Neuronal stem cell (in vitro differentiated cells): ENCODE results near the gene MALAT1.

ENCODE experiments used
- DNase-seq: peaks from one replicate; pipeline ENCODE4 v3.0.0-alpha.2; 2013; ENCODE audit warnings: low spot score
- H2AFZ ChIP-seq: one replicate; pipeline ENCODE4 v1.6.1; 2013; ENCODE audit warnings: mild to moderate bottlenecking, low read length, inconsistent platforms
- H2AK5ac ChIP-seq: 2 replicates; pipeline ENCODE4 v1.6.1; 2013; ENCODE audit warnings: low read depth, mild to moderate bottlenecking, inconsistent platforms, low read length, moderate library complexity, mixed read lengths
- H2BK120ac ChIP-seq: 2 replicates; pipeline ENCODE4 v1.6.1; 2013; ENCODE audit warnings: low read depth, mild to moderate bottlenecking, inconsistent platforms, low read length, moderate library complexity, mixed read lengths
- H2BK12ac ChIP-seq: one replicate; pipeline ENCODE4 v1.6.1; 2013; ENCODE audit warnings: low read length, inconsistent platforms
- H2BK15ac ChIP-seq: 2 replicates; pipeline ENCODE4 v1.6.1; 2013; ENCODE audit warnings: mild to moderate bottlenecking, low read length, inconsistent platforms, mixed read lengths
- H2BK5ac ChIP-seq: one replicate; pipeline ENCODE4 v1.6.1; 2013; ENCODE audit warnings: inconsistent platforms, mild to moderate bottlenecking, low read length, moderate library complexity
- H3K14ac ChIP-seq: one replicate; pipeline ENCODE4 v1.6.1; 2013; ENCODE audit warnings: low read length, inconsistent platforms
- H3K18ac ChIP-seq: 2 replicates; pipeline ENCODE4 v1.6.1; 2013; ENCODE audit warnings: low read length, inconsistent platforms
- H3K23ac ChIP-seq: 2 replicates; pipeline ENCODE4 v1.6.1; 2013; ENCODE audit warnings: low read depth, mild to moderate bottlenecking, mixed read lengths, low read length, inconsistent platforms; ENCODE audit not compliant: poor library complexity
- H3K27ac ChIP-seq: replicated peaks from 3 replicates; pipeline ENCODE4 v1.5.1; 2013; ENCODE audit warnings: low read length, inconsistent platforms
- H3K27me3 ChIP-seq, 3 experiments: 2 replicates each; pipeline ENCODE4 v1.6.1; 2013; ENCODE audit warnings: low read length in 3 of 3, mild to moderate bottlenecking in 2 of 3, inconsistent platforms in 1 of 3, low read depth in 1 of 3, mixed read lengths in 1 of 3, moderate library complexity in 1 of 3; ENCODE audit not compliant: control insufficient read depth in 3 of 3, insufficient read depth in 3 of 3
- H3K36me3 ChIP-seq, 2 donors: replicated peaks in 1 of 2; 2 replicates each; pipeline ENCODE4 v1.6.1; 2013; ENCODE audit warnings: low read length in 2 of 2; ENCODE audit not compliant: control insufficient read depth in 2 of 2, insufficient read depth in 2 of 2
- H3K4ac ChIP-seq: 2 replicates; pipeline ENCODE4 v1.6.1; 2013; ENCODE audit warnings: inconsistent platforms, mild to moderate bottlenecking, low read length, moderate library complexity
- H3K4me1 ChIP-seq, 2 donors: 1 replicate in 1 of 2; 2 replicates in 1 of 2; pipeline ENCODE4 v1.6.1; 2013; ENCODE audit warnings: low read length in 2 of 2, low read depth in 1 of 2; ENCODE audit not compliant: control insufficient read depth in 2 of 2, insufficient read depth in 1 of 2
- H3K4me2 ChIP-seq: one replicate; pipeline ENCODE4 v1.6.1; 2013; ENCODE audit warnings: mild to moderate bottlenecking, low read length, inconsistent platforms; ENCODE audit not compliant: insufficient read depth, poor library complexity, severe bottlenecking
- H3K4me3 ChIP-seq, 2 donors: 2 replicates each; pipeline ENCODE4 v1.5.1; 2013; ENCODE audit warnings: low read length in 2 of 2, mild to moderate bottlenecking in 2 of 2, inconsistent platforms in 1 of 2, moderate library complexity in 1 of 2
- H3K79me1 ChIP-seq: one replicate; pipeline ENCODE4 v1.6.1; 2013; ENCODE audit warnings: low read depth, mild to moderate bottlenecking, inconsistent platforms, low read length, moderate library complexity
- H3K9ac ChIP-seq: one replicate; pipeline ENCODE4 v1.6.1; 2013; ENCODE audit warnings: mild to moderate bottlenecking, low read depth, low read length, inconsistent platforms; ENCODE audit not compliant: poor library complexity
- H3K9me3 ChIP-seq, 2 donors: replicated peaks in 1 of 2; 2 replicates each; pipeline versions ENCODE3 to v1.6.1; 2013; ENCODE audit warnings: low read length in 2 of 2, mild to moderate bottlenecking in 2 of 2, inconsistent platforms in 1 of 2, low read depth in 1 of 2, mixed read lengths in 1 of 2, moderate library complexity in 1 of 2; ENCODE audit not compliant: control insufficient read depth in 2 of 2, insufficient read depth in 1 of 2
- H4K8ac ChIP-seq: one replicate; pipeline ENCODE4 v1.6.1; 2013; ENCODE audit warnings: low read depth, mild to moderate bottlenecking, inconsistent platforms, low read length, moderate library complexity
- H4K91ac ChIP-seq: one replicate; pipeline ENCODE4 v1.6.1; 2013; ENCODE audit warnings: low read length, low read depth, mild to moderate bottlenecking, inconsistent platforms; ENCODE audit not compliant: poor library complexity
- WGBS, 2 donors: extraction: QIAGEN DNeasy Blood & Tissue Kit; methylation state at CpG; one replicate each; pipeline ENCODE4 v1.1.7; 2013; ENCODE audit warnings: missing lambda C conversion rate in 2 of 2, mixed read lengths in 1 of 2; ENCODE audit not compliant: insufficient read length in 2 of 2, insufficient replicate concordance in 1 of 2; ENCODE audit errors: extremely low coverage in 2 of 2; 5-methylcytosine and 5-hydroxymethylcytosine counted together

MALAT1 gene

DNA sequence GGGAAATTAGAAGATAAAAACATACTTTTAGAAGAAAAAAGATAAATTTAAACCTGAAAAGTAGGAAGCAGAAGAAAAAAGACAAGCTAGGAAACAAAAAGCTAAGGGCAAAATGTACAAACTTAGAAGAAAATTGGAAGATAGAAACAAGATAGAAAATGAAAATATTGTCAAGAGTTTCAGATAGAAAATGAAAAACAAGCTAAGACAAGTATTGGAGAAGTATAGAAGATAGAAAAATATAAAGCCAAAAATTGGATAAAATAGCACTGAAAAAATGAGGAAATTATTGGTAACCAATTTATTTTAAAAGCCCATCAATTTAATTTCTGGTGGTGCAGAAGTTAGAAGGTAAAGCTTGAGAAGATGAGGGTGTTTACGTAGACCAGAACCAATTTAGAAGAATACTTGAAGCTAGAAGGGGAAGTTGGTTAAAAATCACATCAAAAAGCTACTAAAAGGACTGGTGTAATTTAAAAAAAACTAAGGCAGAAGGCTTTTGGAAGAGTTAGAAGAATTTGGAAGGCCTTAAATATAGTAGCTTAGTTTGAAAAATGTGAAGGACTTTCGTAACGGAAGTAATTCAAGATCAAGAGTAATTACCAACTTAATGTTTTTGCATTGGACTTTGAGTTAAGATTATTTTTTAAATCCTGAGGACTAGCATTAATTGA lies 1.0 kb downstream of the MALAT1 start:
- Histone ChIP-seq H2AFZ (no peak overlapping the region), H3K27me3 (no peaks in the 10 kb centered on the region), H3K4ac (no peak overlapping the region), H3K4me2 (peak overlapping the region; percentile 34), H2BK12ac (no peak overlapping the region), H3K79me1 (no peaks in the 10 kb centered on the region), H2BK15ac (no peak overlapping the region), H3K4me1 (peaks cover 6 to 10% of the 10 kb centered on the region in 2 donors), H2BK5ac (no peak overlapping the region), H3K4me3 (peak overlapping the region; percentile 72 to 87), H3K36me3 (peaks cover 28 to 46% of the 10 kb centered on the region in 2 donors), H3K27ac (no peak overlapping the region), H3K18ac (no peak overlapping the region), H3K14ac (no peak overlapping the region), H2BK120ac (no peak overlapping the region), H3K23ac (no peak overlapping the region), H3K9me3 (no peaks in the 10 kb centered on the region), H3K9ac (no peak overlapping the region), H4K91ac (no peak overlapping the region), H2AK5ac (no peak overlapping the region), H4K8ac (no peak overlapping the region)
- no peak for DNase-seq
- WGBS, 2 donors: no CpG with 5 or more reads among the region's 3 CpGs

GRCh38 chr11:65500387-65501185 lies 1.7 kb downstream of the MALAT1 start:
- no peak overlapping the region for H2BK15ac ChIP-seq
- H4K8ac ChIP-seq: no peak overlapping the region
- no peak overlapping the region for H2AK5ac ChIP-seq
- no peaks in the 10 kb centered on the region for H3K9me3 ChIP-seq
- no peak overlapping the region for H3K14ac ChIP-seq
- peaks cover 36 to 53% of the 10 kb centered on the region in 2 donors for H3K36me3 ChIP-seq
- H3K4me2 ChIP-seq: peak overlapping the region; percentile 34
- H2AFZ ChIP-seq: no peak overlapping the region
- H3K23ac ChIP-seq: no peak overlapping the region
- H4K91ac ChIP-seq: no peak overlapping the region
- H3K18ac ChIP-seq: no peak overlapping the region
- DNase-seq: no peak
- no peak overlapping the region for H2BK120ac ChIP-seq
- no peak overlapping the region for H2BK12ac ChIP-seq
- H3K4me3 ChIP-seq: peak overlapping the region; percentile 72 to 87
- peaks cover 6 to 10% of the 10 kb centered on the region in 2 donors for H3K4me1 ChIP-seq
- H3K9ac ChIP-seq: peak overlapping the region; percentile 91
- no CpG with 5 or more reads among the region's 20 CpGs for WGBS, 2 donors
- no peaks in the 10 kb centered on the region for H3K27me3 ChIP-seq
- no peaks in the 10 kb centered on the region for H3K79me1 ChIP-seq
- H2BK5ac ChIP-seq: no peak overlapping the region
- no peak overlapping the region for H3K4ac ChIP-seq
- peak overlapping the region; percentile 5 for H3K27ac ChIP-seq

DNA sequence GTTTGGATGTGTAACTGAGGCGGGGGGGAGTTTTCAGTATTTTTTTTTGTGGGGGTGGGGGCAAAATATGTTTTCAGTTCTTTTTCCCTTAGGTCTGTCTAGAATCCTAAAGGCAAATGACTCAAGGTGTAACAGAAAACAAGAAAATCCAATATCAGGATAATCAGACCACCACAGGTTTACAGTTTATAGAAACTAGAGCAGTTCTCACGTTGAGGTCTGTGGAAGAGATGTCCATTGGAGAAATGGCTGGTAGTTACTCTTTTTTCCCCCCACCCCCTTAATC lies 2.3 kb downstream of the MALAT1 start:
- H2BK15ac ChIP-seq: no peak overlapping the region
- H3K79me1 ChIP-seq: no peaks in the 10 kb centered on the region
- H3K9ac ChIP-seq: no peak overlapping the region
- no peak overlapping the region for H3K4ac ChIP-seq
- no peak overlapping the region for H4K8ac ChIP-seq
- H3K18ac ChIP-seq: no peak overlapping the region
- no peak overlapping the region for H2BK5ac ChIP-seq
- H3K4me2 ChIP-seq: peak overlapping the region; percentile 13
- no peak overlapping the region for H3K23ac ChIP-seq
- H3K4me1 ChIP-seq: peaks cover 5 to 9% of the 10 kb centered on the region in 2 donors
- H2AFZ ChIP-seq: no peak overlapping the region
- no peak for DNase-seq
- H3K36me3 ChIP-seq: peaks cover 41 to 59% of the 10 kb centered on the region in 2 donors
- H3K27ac ChIP-seq: no peak overlapping the region
- peak overlapping the region; percentile 72 to 87 for H3K4me3 ChIP-seq
- no CpG with 5 or more reads among the region's 2 CpGs for WGBS, 2 donors
- no peak overlapping the region for H2AK5ac ChIP-seq
- H2BK120ac ChIP-seq: no peak overlapping the region
- no peak overlapping the region for H2BK12ac ChIP-seq
- no peaks in the 10 kb centered on the region for H3K27me3 ChIP-seq
- H3K9me3 ChIP-seq: no peaks in the 10 kb centered on the region
- no peak overlapping the region for H3K14ac ChIP-seq
- H4K91ac ChIP-seq: no peak overlapping the region

GRCh38 chr11:65501472-65502273 lies 2.8 kb downstream of the MALAT1 start:
- Histone ChIP-seq H2BK12ac (no peak overlapping the region), H3K36me3 (peaks cover 45 to 64% of the 10 kb centered on the region in 2 donors), H2BK5ac (no peak overlapping the region), H3K9ac (peak overlapping the region; percentile 56), H3K18ac (no peak overlapping the region), H3K4me3 (peak overlapping the region; percentile 72 to 87), H3K27me3 (no peaks in the 10 kb centered on the region), H3K4me2 (peak overlapping the region; percentile 29), H3K27ac (no peak overlapping the region), H2AK5ac (no peak overlapping the region), H3K9me3 (no peaks in the 10 kb centered on the region), H3K79me1 (no peaks in the 10 kb centered on the region), H3K14ac (no peak overlapping the region), H2BK15ac (no peak overlapping the region), H3K23ac (no peak overlapping the region), H3K4me1 (peaks cover 2 to 8% of the 10 kb centered on the region in 2 donors), H2AFZ (no peak overlapping the region), H3K4ac (no peak overlapping the region), H4K8ac (no peak overlapping the region), H2BK120ac (no peak overlapping the region), H4K91ac (no peak overlapping the region)
- WGBS, 2 donors: no CpG with 5 or more reads among the region's 3 CpGs
- DNase-seq: no peak
